Fibroblast of skin of right biceps (primary cell): ENCODE measurements around the gene STX5.
"Not testable (repeated sequence)": the region's sequence is repeated elsewhere in the genome, so short reads cannot be mapped to it uniquely, and the experiment has no call there.

Source experiments
- DNase-seq: peaks from one replicate; pipeline ENCODE4 v3.0.0-alpha.2; 2013

Gene STX5

GRCh38 chr11:62778441-62778840 lies 53.4 kb downstream of the STX5 start:
- DNase-seq = no peak

GRCh38 chr11:62777389-62777788 lies 54.5 kb downstream of the STX5 start:
- DNase-seq = no peak

GRCh38 chr11:62775646-62776045 lies 56.2 kb downstream of the STX5 start:
- DNase-seq = no peak

DNA sequence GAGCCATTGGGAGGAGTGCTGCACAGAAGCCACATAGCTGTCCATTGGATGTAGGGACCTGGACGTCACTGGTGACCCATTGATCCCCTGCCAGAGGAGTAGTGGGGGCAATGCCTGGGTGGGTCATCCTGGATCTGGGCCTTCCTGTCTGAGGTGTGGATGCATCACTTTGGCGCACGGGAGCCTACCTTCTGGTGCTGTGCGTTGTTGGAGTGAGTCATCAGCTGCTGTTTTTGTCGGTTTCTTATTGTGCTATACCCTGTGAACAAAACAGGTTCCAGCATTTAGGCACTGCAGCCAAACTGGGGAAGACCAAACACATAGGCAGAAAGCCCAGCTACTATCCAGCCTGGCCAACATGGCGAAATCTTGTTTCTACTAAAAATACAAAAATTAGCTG lies 57.4 kb downstream of the STX5 start:
- no peak for DNase-seq

- peak; percentile 97 for DNase-seq
Observed at GRCh38 chr11:62771144-62772021, 60.5 kb downstream of the STX5 start, which contains the start of gene TAF6L. Gene TAF6L (plus strand): TSS chr11:62771396. CDS start chr11:62775784, 4,388 bp downstream.

- DNase-seq = peak; percentile 14
Observed at GRCh38 chr11:62770778-62771143, 61.1 kb downstream of the STX5 start.

DNA sequence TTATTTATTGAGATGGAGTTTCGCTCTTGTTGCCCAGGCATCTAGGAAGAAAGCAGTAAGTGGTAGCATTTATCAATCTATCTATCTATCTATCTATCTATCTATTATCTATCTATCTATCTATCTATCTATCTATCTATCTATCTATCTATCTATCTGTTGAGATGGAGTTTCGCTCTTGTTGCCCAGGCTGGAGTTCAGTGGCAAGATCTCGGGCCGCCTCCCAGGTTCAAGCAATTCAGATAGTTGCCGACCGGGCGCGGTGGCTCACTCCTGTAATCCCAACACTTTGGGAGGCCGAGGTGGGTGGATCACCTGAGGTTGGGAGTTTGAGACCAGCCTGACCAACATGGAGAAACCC lies 71.0 kb downstream of the STX5 start:
- DNase-seq = not testable (repeated sequence)

- DNase-seq = no peak
Observed at GRCh38 chr11:62757846-62758788, 73.7 kb downstream of the STX5 start.
